Chondrocyte (in vitro differentiated cells): ENCODE results near the gene RMND5B. TPM values are rescaled to one million over a fixed set of nuclear protein-coding genes. Genes with fewer than 3 reads are reported as not detected.

ENCODE experiments used
- DNase-seq: peaks from one replicate; pipeline ENCODE4 v3.0.0; 2021; ENCODE audit warnings: mixed read lengths, low spot score
- H3K27ac Mint-ChIP-seq: one replicate; pipeline ENCODE4 v1.8.0; 2021; ENCODE audit warnings: mild to moderate bottlenecking, moderate library complexity, mixed read lengths; ENCODE audit not compliant: unreplicated experiment
- H3K27me3 Mint-ChIP-seq: 2 replicates; pipeline ENCODE4 v1.8.0; 2021; ENCODE audit warnings: low read depth, mixed read lengths
- H3K36me3 Mint-ChIP-seq: 2 replicates; pipeline ENCODE4 v1.8.0; 2021; ENCODE audit warnings: low read depth, mixed read lengths
- H3K4me1 Mint-ChIP-seq: 2 replicates; pipeline ENCODE4 v1.8.0; 2021; ENCODE audit warnings: low read depth, mild to moderate bottlenecking, mixed read lengths
- H3K4me3 Mint-ChIP-seq: one replicate; pipeline ENCODE4 v1.8.0; 2021; ENCODE audit warnings: mild to moderate bottlenecking, moderate library complexity, mixed read lengths; ENCODE audit not compliant: unreplicated experiment
- H3K9me3 Mint-ChIP-seq: 2 replicates; pipeline ENCODE4 v1.8.0; 2021; ENCODE audit warnings: low read depth, mixed read lengths
- CTCF ChIP-seq: fragments of 200-600 bp; sonication (generic); IDR thresholded peaks from 2 replicates; pipeline ENCODE4 v1.5.0; 2021; ENCODE audit warnings: antibody characterized with exemption, mild to moderate bottlenecking, moderate library complexity
- total RNA-seq: library from RNA; stranded (reverse); gene quantifications from 3 replicates; pipeline ENCODE4 v1.2.1, GENCODE V29; 2021

RMND5B gene
- total RNA-seq, 1 donor from 2014 or later, result 26.8 TPM

DNA sequence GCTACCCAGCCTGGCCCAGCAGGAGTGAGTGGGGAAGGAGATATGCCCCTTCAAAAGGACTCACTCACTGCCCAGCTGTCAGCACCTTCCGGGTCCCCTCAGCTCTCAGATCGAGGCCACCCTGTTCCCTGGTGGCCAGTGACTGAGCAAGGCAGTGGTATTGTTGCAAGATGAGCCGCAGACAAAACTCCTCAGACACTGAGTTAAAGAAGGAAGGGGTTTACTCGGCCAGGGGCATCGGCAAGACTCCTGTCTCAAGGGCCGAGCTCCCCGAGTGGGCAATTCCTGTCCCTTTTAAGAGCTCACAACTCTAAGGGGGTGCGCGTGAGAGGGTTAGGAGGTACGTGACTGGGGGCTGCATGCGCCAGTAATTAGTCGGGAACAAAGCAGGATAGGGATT lies 27.2 kb upstream of the RMND5B start:
- H3K36me3 Mint-ChIP-seq, result no peaks in the 10 kb centered on the region
- no peaks in the 10 kb centered on the region for H3K9me3 Mint-ChIP-seq
- no peak for TF ChIP-seq CTCF
- no peak overlapping the region for H3K27ac Mint-ChIP-seq
- no peak overlapping the region for H3K4me3 Mint-ChIP-seq
- no peak for DNase-seq
- H3K4me1 Mint-ChIP-seq, result no peaks in the 10 kb centered on the region
- no peaks in the 10 kb centered on the region for H3K27me3 Mint-ChIP-seq

DNA sequence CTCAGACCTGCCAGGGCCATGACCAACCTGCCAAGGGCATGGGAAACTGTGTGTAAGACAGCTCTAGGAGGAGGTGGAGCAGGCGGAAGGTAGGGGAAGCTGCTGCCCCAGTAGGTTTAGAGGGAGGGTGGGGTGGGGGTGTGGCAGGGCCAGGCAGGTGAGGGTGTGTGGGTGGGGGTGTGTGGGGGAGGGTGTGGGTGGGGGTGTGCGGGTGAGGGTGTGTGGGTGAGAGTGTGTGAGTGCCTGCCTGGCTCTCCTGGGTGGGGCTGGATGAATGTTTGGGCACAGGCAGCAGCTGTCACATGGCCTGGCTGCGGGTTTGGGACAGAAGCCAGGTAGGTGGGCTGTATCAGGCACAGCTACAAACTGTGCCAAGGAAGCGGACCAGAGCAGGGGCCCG lies 26.3 kb upstream of the RMND5B start:
- H3K4me3 Mint-ChIP-seq, result no peak overlapping the region
- no peak for DNase-seq
- H3K27ac Mint-ChIP-seq, result no peak overlapping the region

GRCh38 chr5:178106086-178106485 lies 24.7 kb upstream of the RMND5B start:
- Mint-ChIP-seq H3K9me3 (no peaks in the 10 kb centered on the region), H3K4me3 (no peak overlapping the region), H3K27me3 (no peaks in the 10 kb centered on the region), H3K36me3 (no peaks in the 10 kb centered on the region), H3K4me1 (peaks cover 4% of the 10 kb centered on the region), H3K27ac (no peak overlapping the region)
- TF ChIP-seq CTCF, result no peak
- no peak for DNase-seq

More for the DNA sequence above, 26.3 kb upstream of the RMND5B start:
- Mint-ChIP-seq H3K9me3 (no peaks in the 10 kb centered on the region), H3K27me3 (no peaks in the 10 kb centered on the region), H3K4me1 (peaks cover 4% of the 10 kb centered on the region), H3K36me3 (no peaks in the 10 kb centered on the region)
- TF ChIP-seq CTCF, result no peak

DNA sequence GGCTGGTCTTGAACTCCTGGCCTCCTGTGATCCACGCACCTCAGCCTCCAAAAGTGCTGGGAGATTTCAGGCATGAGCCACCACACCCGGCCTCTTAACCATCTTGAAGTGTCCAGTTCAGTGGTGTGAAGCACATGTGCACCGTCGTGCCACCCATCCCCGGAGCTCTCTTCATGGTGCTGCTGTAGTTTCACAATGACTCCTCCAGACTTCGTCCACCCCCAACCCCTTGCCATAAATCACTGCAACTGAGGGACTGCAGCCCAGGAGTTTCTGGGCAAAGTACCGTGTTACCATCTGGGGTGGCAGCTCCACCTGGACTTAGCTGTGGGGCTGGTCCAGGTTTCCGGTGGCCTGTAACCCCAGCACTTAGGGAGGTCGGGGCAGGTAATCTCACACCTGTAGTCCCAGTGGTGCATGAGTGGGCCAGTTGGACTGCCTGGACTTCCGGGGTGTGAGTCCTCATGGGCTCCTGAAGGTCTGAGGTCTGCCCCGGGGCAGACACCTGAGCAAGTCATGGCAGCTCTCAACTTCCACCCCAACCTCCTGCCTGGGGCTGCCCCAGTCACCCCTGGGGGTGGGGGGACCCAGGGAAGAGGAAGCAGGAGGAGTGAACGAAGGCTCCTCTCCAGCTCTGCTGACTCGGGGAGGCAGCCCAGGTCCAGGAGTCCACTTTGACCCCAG lies 24.1 kb upstream of the RMND5B start:
- Mint-ChIP-seq H3K27me3 (no peaks in the 10 kb centered on the region), H3K36me3 (no peaks in the 10 kb centered on the region), H3K4me1 (peaks cover 4% of the 10 kb centered on the region), H3K4me3 (no peak overlapping the region), H3K27ac (no peak overlapping the region), H3K9me3 (no peaks in the 10 kb centered on the region)
- no peak for TF ChIP-seq CTCF
- DNase-seq, result no peak

DNA sequence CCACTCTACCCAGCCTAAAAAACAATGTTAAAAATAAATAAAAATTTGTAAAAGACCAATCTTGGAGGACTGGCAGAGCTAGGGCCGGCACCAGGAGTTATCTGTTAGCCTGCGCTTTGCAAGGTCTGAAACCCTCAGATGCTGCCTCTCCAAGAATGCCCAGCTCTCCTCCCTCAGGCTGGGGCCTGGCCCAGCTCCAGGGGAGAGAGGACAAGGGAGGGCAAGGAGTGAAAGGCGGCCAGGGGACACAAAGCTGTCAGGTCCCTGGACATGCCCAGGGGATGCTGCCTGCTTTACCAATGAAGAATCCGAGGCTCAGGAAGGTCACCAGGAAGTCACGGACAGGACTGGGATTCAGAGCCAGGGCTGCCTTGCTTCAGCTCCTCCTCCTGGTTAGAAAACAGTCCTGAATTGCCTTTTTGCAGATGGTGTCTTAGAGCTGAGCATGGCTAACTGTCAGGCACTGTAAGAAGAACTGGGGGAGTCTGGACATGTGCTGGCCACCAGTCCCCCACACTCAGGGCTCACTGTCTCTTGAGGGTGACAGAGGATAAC lies 23.0 kb upstream of the RMND5B start:
- no peaks in the 10 kb centered on the region for H3K36me3 Mint-ChIP-seq
- no peak overlapping the region for H3K4me3 Mint-ChIP-seq
- no peak for TF ChIP-seq CTCF
- H3K27me3 Mint-ChIP-seq, result no peaks in the 10 kb centered on the region
- no peak for DNase-seq
- no peaks in the 10 kb centered on the region for H3K9me3 Mint-ChIP-seq
- H3K4me1 Mint-ChIP-seq, result peaks cover 5% of the 10 kb centered on the region
- no peak overlapping the region for H3K27ac Mint-ChIP-seq
